Suppressor macrophage treated with lipopolysaccharide for 4 hours (primary cell): ENCODE data around the gene ORC6.

Experiments used
- DNase-seq: peaks from one replicate; pipeline ENCODE4 v3.0.0-alpha.2; 2020

ORC6 gene

GRCh38 chr16:46702030-46702429, 12.6 kb downstream of the ORC6 start:
- DNase-seq = no peak

DNA sequence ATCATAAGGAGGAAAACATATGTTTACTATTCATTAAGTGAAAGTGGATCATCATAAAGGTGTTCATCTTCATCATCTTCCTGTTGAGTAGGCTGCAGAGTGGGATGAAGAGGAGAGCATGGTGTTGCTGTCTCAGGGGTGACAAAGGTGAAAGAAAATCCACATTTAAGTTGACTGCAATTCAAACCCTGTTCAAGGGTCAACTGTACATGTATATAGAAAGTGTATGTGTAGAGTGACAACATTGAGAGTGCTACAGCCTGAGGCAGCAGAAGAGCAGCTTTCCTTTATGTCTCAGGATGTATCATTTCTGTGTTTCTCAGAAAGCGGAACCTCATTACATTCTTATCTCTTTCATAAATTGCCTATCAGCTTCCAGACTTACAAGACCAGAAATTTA, 17.2 kb downstream of the ORC6 start:
- no peak for DNase-seq

DNA sequence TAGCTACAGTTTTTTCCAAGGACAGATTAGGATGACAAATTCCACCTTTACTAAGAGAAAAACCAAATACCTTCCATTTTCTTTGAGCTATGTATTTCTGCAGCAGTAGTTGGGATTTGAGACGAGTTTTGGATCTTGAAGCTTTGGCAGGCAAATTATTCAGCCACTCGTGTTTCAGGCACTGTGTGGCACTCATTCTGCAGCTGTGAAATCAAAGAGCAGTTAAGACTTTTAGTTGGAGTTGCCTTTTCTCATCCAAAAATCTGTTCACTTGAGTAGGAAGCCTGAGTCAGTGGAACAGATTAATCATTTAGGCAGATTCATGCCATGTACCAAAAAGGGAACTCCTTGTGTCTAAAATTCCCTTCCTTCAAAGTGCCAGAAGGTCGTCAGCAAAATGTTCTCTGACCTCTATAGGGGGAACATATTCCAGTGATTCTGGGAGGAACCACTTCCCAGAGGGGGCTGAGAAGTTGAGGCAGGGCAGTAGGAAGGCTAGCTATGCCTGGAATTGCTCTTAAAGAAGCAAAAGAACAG, 20.1 kb downstream of the ORC6 start:
- DNase-seq = peak; percentile 76

- peak; percentile 59 for DNase-seq
These were observed 21.9 kb downstream of the ORC6 start for GRCh38 chr16:46711106-46712058.

- peak; percentile 76 for DNase-seq
These were observed 23.5 kb downstream of the ORC6 start for GRCh38 chr16:46712911-46713310.

- no peak for DNase-seq
These were observed 24.2 kb downstream of the ORC6 start for GRCh38 chr16:46713634-46714033.

GRCh38 chr16:46714797-46715591, 25.5 kb downstream of the ORC6 start:
- no peak for DNase-seq

GRCh38 chr16:46715769-46716305, 26.4 kb downstream of the ORC6 start:
- no peak for DNase-seq

DNA sequence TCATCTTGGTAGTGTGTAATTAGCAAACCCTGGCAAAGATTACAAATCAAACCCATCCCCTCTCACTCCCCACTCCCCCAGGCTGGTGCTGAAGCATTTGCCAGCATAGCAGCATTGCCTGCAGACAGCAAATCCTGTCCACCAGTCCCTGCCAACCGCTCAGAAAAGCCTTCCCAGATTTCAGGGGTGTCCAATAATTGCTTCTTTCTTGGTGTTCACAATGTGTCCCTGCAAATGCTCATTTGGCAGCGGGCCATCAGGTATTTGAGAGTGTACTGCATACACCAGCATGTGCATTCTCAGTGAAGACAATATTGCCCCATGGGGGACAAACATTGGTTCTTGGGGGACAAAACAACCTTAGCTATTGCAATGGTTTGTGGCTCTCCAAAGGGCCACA, 28.2 kb downstream of the ORC6 start:
- DNase-seq = no peak

- no peak for DNase-seq
These were observed 28.8 kb downstream of the ORC6 start for GRCh38 chr16:46718214-46718613.

DNA sequence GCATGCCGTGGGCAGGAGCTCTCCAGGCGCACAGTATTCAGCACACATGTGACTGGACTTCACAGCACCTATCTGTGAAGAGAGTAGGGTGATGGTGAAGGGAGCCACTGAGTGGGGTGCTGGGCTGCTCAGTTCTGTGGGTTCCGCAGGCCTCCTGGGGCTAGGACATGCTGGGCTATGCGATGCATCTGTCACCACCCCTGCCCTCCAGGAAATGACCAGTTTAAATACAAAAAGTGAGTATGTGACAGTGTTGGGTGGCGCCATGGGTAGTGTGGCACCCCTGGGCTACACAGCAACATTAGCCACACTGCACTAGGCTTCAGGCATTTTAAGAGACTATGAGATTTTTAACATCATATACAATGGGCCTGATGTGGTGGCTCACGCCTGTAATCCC, 30.1 kb downstream of the ORC6 start:
- no peak for DNase-seq

GRCh38 chr16:46720619-46721018, 31.2 kb downstream of the ORC6 start:
- DNase-seq = no peak

DNA sequence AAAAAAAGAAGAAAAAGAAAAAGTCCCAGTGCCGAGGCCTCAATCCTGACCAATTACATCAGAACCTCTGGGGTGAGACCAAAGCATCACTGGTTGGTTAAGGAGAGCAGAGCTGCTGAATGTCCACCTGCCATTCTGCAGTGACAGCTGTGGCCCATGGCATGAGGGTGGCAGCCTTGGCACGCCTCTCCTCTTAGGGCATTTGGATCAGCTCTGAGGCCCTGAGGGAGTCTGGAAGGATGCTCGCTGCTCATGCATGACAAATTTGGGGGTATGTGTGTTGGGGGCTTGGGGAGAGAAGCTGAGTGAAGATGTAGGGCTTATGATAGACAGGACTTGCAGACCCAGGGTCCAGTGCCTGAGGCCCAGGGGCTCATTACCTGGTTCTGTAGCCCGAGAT, 32.4 kb downstream of the ORC6 start:
- DNase-seq = no peak

- DNase-seq = no peak
These were observed 37.7 kb downstream of the ORC6 start for GRCh38 chr16:46727184-46727583.

GRCh38 chr16:46727630-46728029, 38.2 kb downstream of the ORC6 start:
- no peak for DNase-seq

DNA sequence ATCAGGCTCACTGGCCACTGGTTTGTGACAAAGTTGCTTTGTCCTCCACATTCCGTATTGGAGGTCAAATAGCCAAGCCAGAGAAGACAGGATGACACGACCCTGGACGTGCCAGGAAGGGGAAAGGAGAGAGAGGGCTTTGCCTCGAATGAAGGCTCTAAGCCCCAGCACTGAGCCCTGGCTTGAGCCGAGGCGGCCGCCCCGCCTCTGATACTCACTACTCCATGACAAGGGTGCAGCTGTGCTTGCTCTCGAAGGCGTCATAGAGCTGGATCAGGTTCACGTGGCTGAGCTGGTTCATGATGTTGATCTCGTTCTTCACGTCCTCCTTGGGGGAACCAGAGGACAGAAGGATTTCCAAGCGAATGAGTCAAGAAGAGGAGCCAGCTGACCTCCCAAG, 39.3 kb downstream of the ORC6 start:
- DNase-seq = no peak

- DNase-seq = no peak
These were observed 40.0 kb downstream of the ORC6 start for GRCh38 chr16:46729326-46729995.

- no peak for DNase-seq
These were observed 40.7 kb downstream of the ORC6 start for GRCh38 chr16:46730126-46730525.

DNA sequence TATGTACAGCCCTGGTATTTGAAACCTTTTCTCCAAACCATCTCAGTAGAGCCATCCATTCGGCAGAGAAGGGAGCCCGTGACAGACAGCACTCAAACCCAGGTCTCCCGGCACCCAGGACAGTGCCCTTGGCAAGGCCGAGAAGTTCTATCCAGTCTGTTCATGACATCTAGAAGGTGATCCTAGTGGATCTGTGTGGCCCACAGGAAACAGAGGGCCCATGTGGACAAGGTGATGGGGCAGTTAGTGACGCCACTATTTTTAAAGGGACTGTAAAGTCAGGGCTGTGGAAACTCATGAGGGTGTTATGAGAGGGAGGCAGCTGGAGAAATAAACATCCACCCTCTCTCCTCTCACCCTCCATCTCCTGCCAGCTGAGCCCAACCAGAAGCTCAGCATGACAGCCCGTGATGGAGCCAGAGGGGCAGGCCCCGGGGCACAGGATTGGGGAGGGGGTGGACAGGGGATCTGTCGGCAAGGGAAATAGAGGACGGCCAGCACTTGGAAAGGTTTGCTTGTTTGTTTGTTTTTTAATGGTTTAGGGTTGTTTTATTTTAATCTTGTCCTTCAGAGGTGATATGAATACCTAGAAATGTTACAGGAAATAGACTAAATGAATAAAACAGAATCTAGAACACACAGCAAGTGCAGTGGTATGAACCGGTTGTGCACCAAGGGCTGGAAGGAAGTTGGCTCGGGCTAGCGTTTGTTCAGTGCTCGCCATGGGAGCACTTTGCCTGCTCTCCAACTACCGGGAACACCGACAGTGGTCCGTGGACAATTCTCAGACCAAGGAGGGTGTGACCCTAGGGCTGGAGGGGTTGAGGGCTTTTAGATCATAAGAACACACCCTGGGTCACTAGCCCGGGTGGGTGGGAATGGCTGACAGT, 41.6 kb downstream of the ORC6 start:
- DNase-seq = no peak

- no peak for DNase-seq
These were observed 42.5 kb downstream of the ORC6 start for GRCh38 chr16:46731691-46732555.

- no peak for DNase-seq
These were observed 43.1 kb downstream of the ORC6 start for GRCh38 chr16:46732561-46732960.
